Measurements from ENCODE around the gene CYP24A1. TPM values are rescaled to one million over a fixed set of nuclear protein-coding genes. Genes with fewer than 3 reads are reported as not detected.

CYP24A1 gene
- total and polyA plus RNA-seq, 2 of the 13 experiments (the other 11 are each of a cell fraction or from before 2014, with no cell fraction given), result 9.4 to 32.7 TPM

- TF ChIP-seq ARID4A (CRISPR knock-in tag; IDR thresholded peaks at IDR 0.05; ENCODE audit: borderline replicate concordance), result no peak
- no peak for TF ChIP-seq MEIS2 (CRISPR knock-in tag; IDR thresholded peaks at IDR 0.05)
- TF ChIP-seq KLF6 (CRISPR knock-in tag; IDR thresholded peaks at IDR 0.05), result 0 out of 2 replicates have a peak, but pooled peaks have one; percentile 3
- TF ChIP-seq, protein P1, sequence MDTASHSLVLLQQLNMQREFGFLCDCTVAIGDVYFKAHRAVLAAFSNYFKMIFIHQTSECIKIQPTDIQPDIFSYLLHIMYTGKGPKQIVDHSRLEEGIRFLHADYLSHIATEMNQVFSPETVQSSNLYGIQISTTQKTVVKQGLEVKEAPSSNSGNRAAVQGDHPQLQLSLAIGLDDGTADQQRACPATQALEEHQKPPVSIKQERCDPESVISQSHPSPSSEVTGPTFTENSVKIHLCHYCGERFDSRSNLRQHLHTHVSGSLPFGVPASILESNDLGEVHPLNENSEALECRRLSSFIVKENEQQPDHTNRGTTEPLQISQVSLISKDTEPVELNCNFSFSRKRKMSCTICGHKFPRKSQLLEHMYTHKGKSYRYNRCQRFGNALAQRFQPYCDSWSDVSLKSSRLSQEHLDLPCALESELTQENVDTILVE (CRISPR knock-in tag; IDR thresholded peaks at IDR 0.05), result 0 out of 2 replicates have a peak, but pooled peaks have one; percentile 5
- no peak for TF ChIP-seq NFKB2 (CRISPR knock-in tag; IDR thresholded peaks at IDR 0.05; ENCODE audit: borderline replicate concordance)
- no peak for TF ChIP-seq ZNF431 (CRISPR knock-in tag; IDR thresholded peaks at IDR 0.05; ENCODE audit: borderline replicate concordance, low read depth)
- 0 out of 2 replicates have a peak, but pooled peaks have one; percentile 17 for TF ChIP-seq ARID3A (IDR thresholded peaks at IDR 0.05; ENCODE audit: low read depth, low read length)
- TF ChIP-seq ELF3 (CRISPR knock-in tag; IDR thresholded peaks at IDR 0.05), result peak; percentile 31; the same call in 1 of the 2 replicates
- no peak for TF ChIP-seq ZNF432 (CRISPR knock-in tag; IDR thresholded peaks at IDR 0.05; ENCODE audit: borderline replicate concordance)
- 0 out of 2 replicates have a peak, but pooled peaks have one; percentile 34 for TF ChIP-seq PRDM10 (CRISPR knock-in tag; IDR thresholded peaks at IDR 0.05; ENCODE audit: low read depth)
- TF ChIP-seq NFE2L1 (CRISPR knock-in tag; IDR thresholded peaks at IDR 0.05; ENCODE audit: borderline replicate concordance), result no peak
- no peak for TF ChIP-seq MLX (CRISPR knock-in tag; IDR thresholded peaks at IDR 0.05)
- 0 out of 4 replicates have a peak, but pooled peaks of 1 of the 2 experiments have one; percentile 18 for TF ChIP-seq EP300 (IDR thresholded peaks at IDR 0.05; ENCODE audit: low read depth in 2 of 2, low read length in 2 of 2)
- no peak for TF ChIP-seq EP300 (CRISPR knock-in tag; IDR thresholded peaks at IDR 0.05; ENCODE audit: borderline replicate concordance)
- TF ChIP-seq NFE2L2 (IDR thresholded peaks at IDR 0.05; ENCODE audit: low read length), result no peak
Observed at GRCh38 chr20:54134445-54135220, 39.2 kb downstream of the CYP24A1 start (continued).
